PC-3 (cell line): ENCODE measurements around the gene CDH4. TPM values are rescaled to one million over a fixed set of nuclear protein-coding genes. Genes with fewer than 3 reads are reported as not detected.

Experiments
- ATAC-seq: fragments of 200-7000 bp; cut with Tn5 transposase; 2 replicates; pipeline ENCODE4 v1.9.1; 2020; ENCODE audit warnings: mild to moderate bottlenecking, moderate library complexity
- BruUV-seq: library from RNA; stranded (reverse); fragments of 400-500 nt; replicated peaks from 2 replicates; lab custom pipeline; 2021; lab: Mats Ljungman, UMichigan
- CTCF ChIA-PET: fragments of 300-600 bp; sonication (Branson Sonifier 250); formaldehyde crosslinking; loops from one replicate; lab custom pipeline; 2022; ENCODE audit warnings: antibody characterized with exemption; lab: Charles Lee
- POLR2A ChIA-PET: fragments of 300-600 bp; sonication (Branson Sonifier 250); formaldehyde crosslinking; loops from one replicate; lab custom pipeline; 2022; ENCODE audit warnings: antibody characterized with exemption; ENCODE audit not compliant: unreplicated experiment; lab: Charles Lee
- DNase-seq: peaks from one replicate; pipeline ENCODE4 v3.0.0-alpha.2; 2015
- H2AFZ ChIP-seq: fragments of 300-600 bp; sonication (generic); 2 replicates; pipeline ENCODE4 v1.6.0; 2016; ENCODE audit warnings: antibody characterized with exemption, low read length
- H3F3A ChIP-seq: fragments of 300-600 bp; sonication (generic); one replicate; pipeline ENCODE4 v1.6.0; 2017; ENCODE audit warnings: antibody characterized with exemption, low read length, control low read depth, mild to moderate bottlenecking; ENCODE audit not compliant: unreplicated experiment
- H3K27ac ChIP-seq: fragments of 300-600 bp; sonication (generic); 2 replicates; pipeline ENCODE4 v1.5.1; 2016; ENCODE audit warnings: mild to moderate bottlenecking, low read length
- H3K27me3 ChIP-seq: fragments of 300-600 bp; sonication (generic); 2 replicates; pipeline ENCODE4 v1.6.1; 2016; ENCODE audit warnings: low read length, mixed read lengths
- H3K36me3 ChIP-seq: fragments of 300-600 bp; sonication (generic); 2 replicates; pipeline ENCODE4 v1.6.1; 2016; ENCODE audit warnings: low read depth, mixed run types, low read length, mixed read lengths
- H3K4me1 ChIP-seq: fragments of 300-600 bp; sonication (generic); 2 replicates; pipeline ENCODE4 v1.5.1; 2016; ENCODE audit warnings: low read length; ENCODE audit not compliant: insufficient read depth
- H3K4me2 ChIP-seq: fragments of 300-600 bp; sonication (generic); 2 replicates; pipeline ENCODE4 v1.6.0; 2016; ENCODE audit warnings: low read length
- H3K4me3 ChIP-seq: fragments of 300-600 bp; sonication (generic); 2 replicates; pipeline ENCODE4 v1.5.1; 2016; ENCODE audit warnings: mild to moderate bottlenecking, low read length, mixed read lengths
- H3K79me2 ChIP-seq: fragments of 300-600 bp; sonication (generic); 2 replicates; pipeline ENCODE4 v1.6.1; 2017; ENCODE audit warnings: low read length, mixed read lengths
- H3K9ac ChIP-seq: fragments of 300-600 bp; sonication (generic); 2 replicates; pipeline ENCODE4 v1.6.0; 2016; ENCODE audit warnings: mild to moderate bottlenecking, low read length
- H3K9me2 ChIP-seq: fragments of 300-600 bp; sonication (generic); replicated peaks from 2 replicates; pipeline ENCODE4 v1.6.1; 2016; ENCODE audit warnings: mixed run types, low read length, mixed read lengths
- H3K9me3 ChIP-seq: fragments of 300-600 bp; sonication (generic); 2 replicates; pipeline ENCODE4 v1.6.1; 2016; ENCODE audit warnings: low read length, mixed read lengths
- H4K20me1 ChIP-seq: fragments of 300-600 bp; sonication (generic); 2 replicates; pipeline ENCODE4 v1.6.1; 2016; ENCODE audit warnings: low read length, mixed read lengths
- CTCF ChIP-seq: fragments of 300-600 bp; sonication (generic); conservative IDR thresholded peaks from 2 replicates; pipeline ENCODE4 v1.5.1; 2017; ENCODE audit warnings: antibody characterized with exemption, low read depth, mild to moderate bottlenecking, low read length
- EZH2 ChIP-seq: fragments of 300-600 bp; sonication (generic); IDR thresholded peaks from one replicate; pipeline ENCODE4 v1.6.1; 2017; ENCODE audit warnings: antibody characterized with exemption, mild to moderate bottlenecking, low read length; ENCODE audit not compliant: unreplicated experiment
- EZH2phosphoT487 ChIP-seq: fragments of 300-600 bp; sonication (generic); IDR thresholded peaks from 2 replicates; pipeline ENCODE4 v1.6.1; 2018; ENCODE audit warnings: mild to moderate bottlenecking, antibody characterized with exemption, low read length, borderline replicate concordance
- intact Hi-C: fragments of 100-400 bp; cut with micrococcal nuclease; formaldehyde crosslinking; loops from 2 replicates; pipeline ENCODE4 v1.9.0; 2023
- total RNA-seq: library from RNA; depleted of rRNA; stranded (reverse); fragments of >200 nt; gene quantifications from 2 replicates; pipeline ENCODE4 v1.2.3, GENCODE V29; 2014

CDH4 gene
- total RNA-seq, 1 experiment from 2014 or later: not detected

DNA sequence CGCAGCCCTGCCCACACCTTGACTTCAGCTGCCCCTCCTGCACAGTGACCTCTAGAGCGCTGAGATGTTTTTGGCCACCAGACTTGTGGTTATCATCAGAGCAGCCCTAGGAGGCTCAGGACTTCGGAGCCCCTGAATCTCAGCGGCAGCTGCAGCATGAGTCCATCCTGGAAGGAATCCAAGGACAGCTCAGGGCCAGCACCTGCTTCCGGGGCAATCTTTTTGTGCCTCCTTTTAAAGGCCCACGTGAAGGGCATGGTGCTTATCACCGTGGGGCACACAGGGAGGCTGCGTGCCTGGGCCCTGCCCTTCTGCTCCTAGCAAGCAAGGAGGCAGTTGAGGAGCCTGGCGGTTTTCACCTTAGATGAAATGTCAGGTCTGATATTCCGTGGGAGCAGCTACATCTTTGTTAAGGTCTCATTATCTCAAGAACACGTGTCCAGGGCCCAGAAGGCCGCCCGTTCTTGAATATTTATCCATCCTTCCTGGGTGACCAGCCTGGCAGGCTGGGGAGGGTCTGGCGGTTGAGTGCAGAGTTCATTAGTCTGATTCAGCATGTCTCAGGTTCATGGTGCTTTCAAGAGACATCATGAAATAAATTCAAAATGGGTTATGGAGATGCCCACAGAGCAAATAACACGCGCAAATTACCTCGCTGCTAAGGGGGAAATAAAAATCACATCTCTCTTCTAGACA, 421.2 kb downstream of the CDH4 start:
- Histone ChIP-seq H3K9ac (no peak overlapping the region), H2AFZ (no peak overlapping the region), H3K27ac (no peak overlapping the region), H3K9me3 (no peaks in the 10 kb centered on the region), H3K9me2 (no peaks in the 10 kb centered on the region), H3K27me3 (peaks cover 30% of the 10 kb centered on the region), H3K4me1 (no peaks in the 10 kb centered on the region), H3K36me3 (no peaks in the 10 kb centered on the region), H3K79me2 (no peaks in the 10 kb centered on the region), H4K20me1 (no peaks in the 10 kb centered on the region), H3K4me3 (no peak overlapping the region), H3K4me2 (no peak overlapping the region), H3F3A (no peaks in the 10 kb centered on the region)
- ChIA-PET CTCF (no interaction called here), POLR2A (no interaction called here)
- no peak for ATAC-seq
- TF ChIP-seq CTCF (no peak), EZH2 (no peak), EZH2phosphoT487 (no peak)
- BruUV-seq: no TSS peak
- intact Hi-C loops: no loop called here
- no peak for DNase-seq

DNA sequence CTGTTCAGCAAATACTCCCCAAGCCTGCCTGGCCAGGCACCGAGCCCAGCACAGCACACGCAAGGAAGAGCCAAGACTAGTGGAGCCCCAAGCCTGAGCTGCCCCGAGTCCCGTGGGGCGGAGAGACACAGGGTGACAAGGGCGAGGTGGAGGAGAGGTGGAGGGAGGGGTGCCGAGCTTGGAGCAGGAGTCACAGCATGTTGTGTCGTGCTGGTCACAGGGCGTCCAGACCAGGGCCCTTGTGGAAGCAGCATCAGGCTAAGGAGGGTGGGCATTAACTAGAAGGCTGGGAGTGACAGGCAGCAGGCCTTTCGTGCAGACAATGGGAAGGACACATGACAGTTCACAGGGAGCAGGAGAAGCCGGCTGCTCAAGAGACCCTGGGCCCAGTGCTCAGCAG, 422.1 kb downstream of the CDH4 start:
- Histone ChIP-seq H3K9me2 (no peaks in the 10 kb centered on the region), H2AFZ (no peak overlapping the region), H3K9me3 (no peaks in the 10 kb centered on the region), H3K4me3 (no peak overlapping the region), H3K79me2 (no peaks in the 10 kb centered on the region), H3K36me3 (no peaks in the 10 kb centered on the region), H3F3A (no peaks in the 10 kb centered on the region), H3K9ac (no peak overlapping the region), H3K27ac (no peak overlapping the region), H3K4me2 (no peak overlapping the region), H3K4me1 (no peaks in the 10 kb centered on the region), H3K27me3 (peaks cover 22% of the 10 kb centered on the region), H4K20me1 (no peaks in the 10 kb centered on the region)
- ChIA-PET CTCF (no interaction called here), POLR2A (no interaction called here)
- ATAC-seq (no peak), DNase-seq (no peak)
- BruUV-seq: no TSS peak
- TF ChIP-seq EZH2: no peak
- TF ChIP-seq CTCF: no peak
- no peak for TF ChIP-seq EZH2phosphoT487
- intact Hi-C loops: no loop called here

DNA sequence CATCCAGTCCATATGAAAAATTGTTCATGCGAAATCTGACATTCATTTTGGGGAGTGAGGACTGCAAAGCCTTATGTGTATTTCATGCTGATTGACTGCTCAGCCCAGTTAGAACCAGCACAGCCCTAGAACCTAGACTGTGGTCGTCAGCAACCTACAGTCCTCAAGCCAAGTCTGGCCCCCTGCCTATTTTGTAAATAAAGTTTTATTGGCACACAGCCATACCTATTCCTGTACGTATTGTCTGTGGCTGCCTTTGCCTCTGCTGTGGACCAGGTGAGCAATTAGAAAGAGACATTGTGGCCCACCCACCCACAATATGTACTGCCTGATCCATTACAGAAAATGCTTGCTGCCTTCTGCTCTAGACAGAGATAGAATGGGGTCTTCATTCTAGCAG, 422.6 kb downstream of the CDH4 start:
- H3K9ac ChIP-seq: no peak overlapping the region
- ATAC-seq (no peak), DNase-seq (no peak)
- no peaks in the 10 kb centered on the region for H3K9me3 ChIP-seq
- no peaks in the 10 kb centered on the region for H3K36me3 ChIP-seq
- no peaks in the 10 kb centered on the region for H4K20me1 ChIP-seq
- H3K27me3 ChIP-seq: peaks cover 17% of the 10 kb centered on the region; the same call in 1 of the 2 replicates
- H3K79me2 ChIP-seq: no peaks in the 10 kb centered on the region
- intact Hi-C loops: no loop called here
- no TSS peak for BruUV-seq
- H2AFZ ChIP-seq: no peak overlapping the region
- no peak overlapping the region for H3K4me2 ChIP-seq
- H3K4me1 ChIP-seq: no peaks in the 10 kb centered on the region
- ChIA-PET POLR2A (no interaction called here), CTCF (no interaction called here)
- no peaks in the 10 kb centered on the region for H3F3A ChIP-seq
- no peak overlapping the region for H3K27ac ChIP-seq
- no peak overlapping the region for H3K4me3 ChIP-seq
- no peaks in the 10 kb centered on the region for H3K9me2 ChIP-seq
- TF ChIP-seq CTCF: no peak
- TF ChIP-seq EZH2phosphoT487: no peak
- TF ChIP-seq EZH2: no peak
